Daoy (cell line): Measurements from ENCODE around the gene PCBP3. TPM values are rescaled to one million over a fixed set of nuclear protein-coding genes. Genes with fewer than 3 reads are reported as not detected.
"Not testable (repeated sequence)": the region's sequence is repeated elsewhere in the genome, so short reads cannot be mapped to it uniquely, and the experiment has no call there.

ENCODE experiments used
- DNase-seq: peaks from one replicate; pipeline ENCODE4 v3.0.0-alpha.2; 2015; ENCODE audit warnings: low read depth
- total RNA-seq: library from RNA; depleted of rRNA; stranded (reverse); fragments of >200 nt; shearing (Covaris generic); gene quantifications from 2 replicates; pipeline ENCODE4 v1.2.3, GENCODE V29; 2014

Gene PCBP3
- total RNA-seq, 1 experiment from 2014 or later, result 2.1 TPM

DNA sequence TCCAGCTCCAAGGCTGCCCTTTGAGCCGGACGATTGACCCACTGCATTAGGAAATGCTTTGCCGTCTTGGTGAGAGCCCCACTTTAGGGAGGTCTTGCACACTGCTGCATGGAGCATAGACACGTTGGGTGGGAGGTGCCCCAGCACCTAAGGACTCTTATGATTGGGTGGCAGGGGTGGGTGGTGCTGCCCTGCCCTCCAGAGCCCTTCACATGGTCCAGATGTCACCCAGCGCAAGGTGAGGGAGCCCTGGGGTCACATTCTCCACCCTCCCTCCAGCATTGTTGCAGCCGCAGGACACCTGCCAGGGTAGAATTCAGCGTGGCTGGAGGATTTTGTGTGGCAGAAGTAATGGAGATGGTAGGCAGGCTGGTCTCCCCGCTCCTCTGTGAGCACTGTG, 200.7 kb downstream of the PCBP3 start:
- peak; percentile 2 for DNase-seq

DNA sequence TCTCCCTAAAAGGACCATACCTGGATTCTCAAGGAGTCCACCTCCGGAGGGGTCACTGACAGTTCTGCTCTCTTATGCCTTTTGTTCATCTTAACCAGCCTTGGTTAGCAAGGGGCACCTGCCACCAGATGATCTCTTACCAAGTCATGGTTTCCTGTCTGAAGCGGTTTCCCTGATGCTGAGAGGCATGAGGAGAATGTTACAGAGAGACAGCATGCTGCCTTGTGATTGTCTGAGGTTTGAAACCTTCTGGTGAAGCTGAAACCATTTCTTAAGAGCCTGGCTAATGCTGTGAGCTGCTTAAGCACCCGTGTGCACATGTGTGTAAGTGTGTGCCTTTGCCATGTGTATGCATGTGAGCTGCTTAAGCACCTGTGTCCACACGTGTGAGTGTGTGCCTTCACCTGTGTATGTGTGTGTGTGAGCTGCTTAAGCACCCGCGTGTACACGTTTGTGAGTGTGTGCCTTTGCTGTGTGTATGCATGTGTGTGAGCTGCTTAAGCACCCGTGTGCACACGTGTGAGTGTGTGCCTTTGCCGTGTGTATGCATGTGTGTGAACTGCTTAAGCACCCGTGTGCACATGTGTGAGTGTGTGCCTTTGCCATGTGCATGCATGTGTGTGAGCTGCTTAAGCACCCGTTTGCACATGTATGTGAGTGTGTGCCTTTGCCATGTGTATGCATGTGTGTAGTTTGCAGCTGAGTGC, 201.7 kb downstream of the PCBP3 start:
- DNase-seq, result peak; percentile 2

DNA sequence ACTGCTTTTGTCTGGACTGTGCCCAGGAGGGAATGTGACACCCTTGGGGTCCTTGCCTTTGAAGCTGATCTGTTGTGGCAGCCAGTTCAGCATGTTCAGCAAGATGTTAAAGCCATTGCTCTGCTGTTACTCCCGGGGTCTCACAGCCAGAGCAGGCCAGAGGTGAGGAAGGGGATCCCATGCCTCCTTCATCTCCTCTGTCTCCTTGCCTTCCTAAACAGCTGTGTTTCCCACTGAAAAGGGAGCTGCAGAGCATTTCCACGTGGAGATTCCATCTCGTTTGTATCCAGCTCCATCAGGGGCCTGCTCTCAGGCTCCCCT, 202.2 kb downstream of the PCBP3 start:
- no peak for DNase-seq

DNA sequence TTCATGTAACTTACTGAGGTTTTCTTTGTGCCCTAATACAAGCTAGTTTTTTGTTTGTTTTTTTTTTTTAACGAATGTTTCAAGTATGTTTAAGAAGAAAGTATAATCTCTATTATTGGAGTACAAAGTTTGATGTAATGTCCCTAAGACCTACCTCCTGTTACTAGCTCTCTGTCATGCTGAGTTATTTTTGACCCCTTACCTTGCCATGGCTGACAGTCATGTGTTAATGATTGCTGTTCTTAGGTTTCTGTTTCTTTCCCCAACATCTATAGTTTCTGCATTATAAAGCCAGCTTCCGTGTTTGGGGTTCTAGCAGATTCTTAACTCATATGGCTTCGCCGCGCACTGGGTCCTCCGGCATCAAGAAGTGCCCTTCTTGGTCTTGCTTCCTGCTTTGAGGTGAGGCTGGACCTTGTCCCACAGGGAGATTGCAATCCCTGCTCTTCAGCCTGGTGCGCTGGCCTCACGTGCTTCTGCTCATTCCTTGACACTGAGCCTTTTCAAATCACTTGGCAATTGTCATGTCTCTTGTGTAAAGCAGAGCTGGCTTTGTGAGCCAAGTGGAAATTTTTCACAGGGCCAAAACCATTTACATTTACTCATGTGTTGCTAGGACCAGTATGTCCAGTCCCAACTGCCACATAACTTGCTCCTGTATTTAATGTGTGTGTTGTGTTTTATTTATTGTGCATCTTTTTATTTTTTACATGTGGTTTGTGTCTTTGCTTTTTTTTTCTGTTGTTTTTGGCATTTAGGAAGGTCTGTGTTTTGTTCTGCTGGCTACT, 203.0 kb downstream of the PCBP3 start:
- no peak for DNase-seq

DNA sequence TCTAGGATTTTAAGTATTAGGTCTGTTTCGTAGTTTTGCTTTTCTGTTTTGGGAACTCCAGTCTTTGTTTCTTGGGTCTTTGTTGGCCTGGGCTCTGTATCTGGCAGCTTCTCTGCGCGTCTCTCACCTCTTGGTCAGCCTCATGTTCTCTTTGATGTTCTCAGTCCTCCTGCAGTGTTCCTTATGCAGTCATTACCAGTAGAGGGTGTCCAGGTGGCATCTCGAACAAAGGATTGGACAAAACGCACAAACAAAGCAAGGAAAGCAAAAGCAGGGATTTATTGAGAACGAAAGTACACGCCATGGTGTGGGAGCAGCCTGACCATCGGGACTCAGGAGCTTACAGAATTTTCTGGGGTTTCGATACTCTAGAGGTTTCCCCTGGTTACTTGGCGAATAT, 204.3 kb downstream of the PCBP3 start:
- DNase-seq, result peak; percentile 5

DNA sequence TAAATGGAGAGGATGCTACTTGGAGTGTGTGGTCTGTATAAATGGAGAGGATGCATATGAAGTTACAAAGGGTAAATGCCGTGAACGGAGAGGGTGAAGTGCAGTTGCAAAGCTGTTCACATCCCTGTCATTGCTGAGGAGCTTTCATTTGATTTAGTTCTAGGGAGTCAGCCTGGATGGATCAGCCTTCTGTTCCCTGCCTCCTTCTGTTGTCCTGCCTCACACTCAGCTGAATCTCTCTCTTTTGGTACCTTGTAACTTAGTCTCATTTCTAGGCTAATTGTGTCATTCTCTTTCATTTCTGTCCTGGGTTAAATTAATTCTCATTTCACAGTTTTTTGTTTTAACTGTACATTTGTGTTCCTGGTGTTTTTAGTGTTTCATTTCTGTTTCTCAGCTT, 204.8 kb downstream of the PCBP3 start:
- DNase-seq, result peak; percentile 1

DNA sequence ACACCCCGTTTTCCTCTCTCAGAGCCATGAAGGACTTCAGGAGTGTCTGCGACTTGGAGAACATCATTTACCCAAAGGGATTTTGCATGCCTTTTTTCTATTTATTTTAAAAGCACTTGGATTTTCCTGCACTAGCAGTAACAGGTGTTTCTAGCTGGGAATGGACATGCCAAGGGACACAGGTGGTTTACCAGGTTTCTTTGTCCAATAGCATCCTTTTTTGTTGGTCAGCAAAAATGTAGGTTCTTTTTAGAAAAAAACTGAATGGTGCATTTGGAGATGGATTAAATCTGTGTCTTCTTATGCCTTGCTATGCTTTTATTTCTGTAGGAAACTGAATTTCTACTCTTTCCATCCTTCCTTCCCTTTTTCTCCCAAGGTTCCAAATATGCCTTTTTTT, 205.3 kb downstream of the PCBP3 start:
- no peak for DNase-seq

DNA sequence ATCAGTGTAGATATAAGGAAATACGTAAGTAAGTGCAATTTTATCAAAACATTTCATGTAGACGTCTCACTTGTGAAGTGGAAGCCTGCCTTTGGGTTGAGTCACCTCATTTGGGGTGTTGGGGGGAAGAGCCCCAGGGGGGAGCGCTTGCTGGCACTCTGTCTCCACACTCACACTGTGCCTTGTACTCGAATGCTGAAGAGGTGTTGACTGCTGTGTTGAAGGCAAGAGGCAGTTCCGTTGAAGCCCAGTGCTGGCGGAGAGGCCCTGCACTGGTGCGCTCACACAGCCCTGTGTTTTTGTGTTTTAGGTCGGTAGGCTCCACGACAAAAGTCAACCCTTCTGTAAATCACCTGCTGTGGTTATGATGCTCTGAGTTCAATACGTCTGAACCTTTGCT, 206.1 kb downstream of the PCBP3 start:
- DNase-seq, result no peak

DNA sequence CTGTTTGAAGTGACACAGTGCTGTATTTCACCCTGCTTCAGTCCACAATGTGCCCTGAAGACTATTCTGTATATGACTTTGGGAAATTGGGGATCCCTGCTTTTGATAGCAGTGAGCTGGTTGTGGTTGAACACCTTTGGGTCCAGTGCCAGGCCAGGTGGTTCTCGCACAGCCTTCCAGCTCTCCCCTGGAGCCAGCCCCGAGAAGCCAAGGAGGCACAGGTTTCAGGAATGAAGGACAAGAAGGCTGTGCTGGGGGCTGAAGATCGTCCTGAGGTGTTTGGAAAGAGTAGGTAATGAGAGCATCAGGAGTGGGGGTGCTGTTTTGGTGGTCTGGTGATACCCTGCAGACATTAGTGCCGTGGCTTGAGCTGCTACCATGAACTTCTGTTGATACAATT, 206.7 kb downstream of the PCBP3 start:
- no peak for DNase-seq

DNA sequence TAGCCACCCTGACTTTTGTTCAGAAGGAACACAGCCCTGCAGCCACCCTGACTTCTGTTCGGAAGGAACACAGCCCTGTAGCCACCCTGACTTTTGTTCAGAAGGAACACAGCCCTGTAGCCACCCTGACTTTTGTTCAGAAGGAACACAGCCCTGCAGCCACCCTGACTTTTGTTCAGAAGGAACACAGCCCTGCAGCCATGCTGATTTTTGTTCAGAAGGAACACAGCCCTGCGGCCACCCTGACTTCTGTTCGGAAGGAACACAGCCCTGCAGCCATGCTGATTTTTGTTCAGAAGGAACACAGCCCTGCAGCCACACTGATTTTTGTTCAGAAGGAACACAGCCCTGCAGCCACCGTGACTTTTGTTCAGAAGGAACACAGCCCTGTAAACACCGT, 208.9 kb downstream of the PCBP3 start:
- not testable (repeated sequence) for DNase-seq

DNA sequence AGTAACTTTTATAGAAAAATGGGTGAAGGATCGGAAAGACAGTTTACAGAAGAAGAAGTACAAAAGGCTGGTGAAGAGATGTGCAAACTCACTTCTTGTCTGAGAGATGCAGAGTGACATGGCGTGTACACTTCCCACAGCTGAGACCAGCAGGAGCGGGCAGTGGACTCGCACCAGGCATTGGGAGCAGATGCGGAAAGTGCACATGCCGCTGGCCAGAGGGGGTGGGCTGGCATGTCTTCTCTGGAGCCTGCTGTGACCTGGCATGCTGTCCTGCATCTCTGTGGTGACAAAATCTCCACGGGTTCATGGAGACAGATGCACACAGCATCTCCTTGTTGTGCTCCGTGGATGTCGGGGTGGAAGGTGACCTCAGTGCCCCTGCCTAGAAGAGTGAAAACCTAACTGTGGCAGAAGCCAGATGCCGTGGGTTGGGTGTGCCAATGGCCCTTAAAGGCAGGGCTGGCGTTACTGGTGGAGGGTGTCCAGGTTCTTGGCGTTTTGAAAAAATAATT, 209.4 kb downstream of the PCBP3 start:
- no peak for DNase-seq

DNA sequence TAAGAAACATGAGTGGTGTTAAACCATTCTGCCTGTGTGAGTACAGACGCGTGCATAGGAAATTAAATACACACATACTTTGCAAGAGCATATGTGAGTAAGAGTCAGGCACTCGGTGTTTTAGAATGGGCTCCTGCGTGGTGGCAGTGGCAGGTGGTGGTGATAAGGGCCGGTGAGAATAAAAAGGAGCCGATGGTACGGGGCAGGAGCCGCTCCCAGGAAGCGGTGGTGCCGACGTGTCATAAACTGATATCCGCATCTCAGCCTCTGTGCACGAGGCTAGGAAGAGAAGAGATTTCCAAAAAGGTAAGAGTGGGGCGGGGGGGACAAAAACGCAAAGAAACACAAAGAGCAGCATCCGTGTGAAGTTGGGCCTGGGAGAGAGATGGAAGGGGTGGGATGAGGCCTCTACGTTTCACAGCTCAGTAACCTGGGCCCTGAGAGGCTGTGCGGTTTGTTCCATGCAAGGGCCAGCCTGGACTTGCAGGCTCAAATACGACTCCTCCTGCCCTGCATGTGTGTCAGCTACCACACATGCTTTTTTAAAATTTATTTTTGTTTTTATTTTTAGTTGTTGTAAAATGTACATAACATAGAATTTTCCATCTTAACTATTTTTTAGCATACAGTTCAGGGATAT, 210.3 kb downstream of the PCBP3 start:
- DNase-seq, result no peak

DNA sequence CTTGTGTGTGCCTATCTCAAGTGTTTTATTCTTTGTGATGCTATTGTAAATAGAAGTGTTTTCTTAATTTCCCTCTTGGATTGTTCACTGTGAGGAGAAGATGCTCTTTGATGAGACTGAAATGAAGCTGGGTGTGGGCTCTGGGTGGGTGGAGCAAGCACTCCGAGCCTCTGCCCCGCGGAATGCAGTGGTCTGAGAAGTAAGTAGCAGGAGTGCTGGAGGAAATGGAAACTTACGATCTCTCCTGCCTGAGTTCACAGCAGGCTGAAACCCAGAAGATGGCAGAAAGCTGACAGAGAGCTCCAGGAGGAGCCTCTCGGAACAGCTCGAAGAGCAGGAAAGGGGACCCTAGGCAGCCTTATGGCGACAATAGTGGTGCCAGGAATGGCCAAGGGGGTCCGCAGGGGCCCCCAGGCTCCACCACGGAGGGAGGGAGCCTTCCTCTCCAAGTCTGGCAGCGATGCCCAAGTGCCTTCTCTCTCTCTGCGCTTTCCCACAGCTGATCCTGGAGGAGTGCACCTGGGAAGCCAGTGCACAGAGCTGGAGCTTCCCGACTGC, 211.2 kb downstream of the PCBP3 start:
- DNase-seq, result peak; percentile 16

DNA sequence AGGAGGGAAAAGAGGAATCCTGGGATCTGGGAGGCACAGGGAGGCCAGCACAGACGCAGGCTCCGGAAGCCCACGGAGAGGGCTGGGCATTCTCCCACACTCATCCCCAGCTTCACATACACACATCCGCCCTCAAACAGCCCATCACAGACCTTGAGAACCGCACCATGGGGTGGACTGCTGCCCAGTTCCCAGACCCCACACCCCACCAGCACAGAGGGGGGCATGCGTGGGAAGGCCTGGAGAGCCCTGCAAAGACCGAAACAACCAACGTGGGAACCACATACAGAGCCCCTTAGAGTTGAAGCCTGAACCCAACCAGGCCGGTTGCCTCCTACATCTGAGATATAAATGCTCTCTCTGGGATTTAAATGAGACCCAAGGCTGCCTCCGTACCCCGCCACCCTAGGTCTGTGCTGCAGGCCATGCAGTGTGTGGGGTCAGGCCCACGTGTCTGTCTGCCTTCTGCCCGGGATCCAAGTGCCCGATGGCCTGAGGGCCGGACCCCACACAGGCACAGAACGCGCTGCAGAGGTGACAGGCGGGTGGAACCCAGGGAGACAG, 211.8 kb downstream of the PCBP3 start:
- peak; percentile 2 for DNase-seq

DNA sequence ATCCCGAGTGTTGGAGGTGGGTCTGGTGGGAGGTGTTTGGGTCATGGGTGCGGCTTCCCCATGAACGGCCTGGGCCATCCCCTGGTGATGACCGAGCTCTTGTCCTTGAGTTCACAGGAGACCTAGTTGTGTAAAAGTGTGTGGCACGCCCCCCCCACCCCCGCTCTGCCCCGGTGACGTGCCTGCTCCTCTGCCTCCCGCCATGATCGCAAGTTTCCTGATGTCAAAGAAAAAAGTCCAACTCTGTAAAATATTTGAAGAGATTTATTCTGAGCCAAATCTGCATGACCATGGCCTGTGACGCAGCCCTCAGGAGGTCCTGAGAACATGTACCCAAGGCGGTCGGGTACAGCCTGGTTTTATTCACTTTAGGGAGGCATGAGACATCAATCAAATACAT, 212.9 kb downstream of the PCBP3 start:
- no peak for DNase-seq

DNA sequence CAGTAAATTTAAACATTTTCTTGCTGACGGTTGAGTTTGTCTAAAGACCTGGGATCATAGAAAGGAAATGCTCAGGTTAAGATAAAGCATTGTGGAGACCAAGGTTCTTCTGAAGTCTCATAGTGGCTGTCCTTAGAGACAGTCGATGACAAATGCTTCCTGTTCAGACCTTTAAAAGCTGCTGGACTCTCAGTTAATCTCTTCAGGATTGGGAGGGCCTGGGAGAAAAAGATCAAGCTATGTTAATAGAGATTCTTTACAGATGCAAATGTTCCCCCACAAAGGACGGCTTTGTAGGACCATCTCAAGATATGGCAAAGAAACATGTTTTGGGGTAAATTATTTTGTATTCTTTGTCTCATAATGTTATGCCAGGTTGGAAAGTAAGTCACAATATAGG, 213.4 kb downstream of the PCBP3 start:
- no peak for DNase-seq

DNA sequence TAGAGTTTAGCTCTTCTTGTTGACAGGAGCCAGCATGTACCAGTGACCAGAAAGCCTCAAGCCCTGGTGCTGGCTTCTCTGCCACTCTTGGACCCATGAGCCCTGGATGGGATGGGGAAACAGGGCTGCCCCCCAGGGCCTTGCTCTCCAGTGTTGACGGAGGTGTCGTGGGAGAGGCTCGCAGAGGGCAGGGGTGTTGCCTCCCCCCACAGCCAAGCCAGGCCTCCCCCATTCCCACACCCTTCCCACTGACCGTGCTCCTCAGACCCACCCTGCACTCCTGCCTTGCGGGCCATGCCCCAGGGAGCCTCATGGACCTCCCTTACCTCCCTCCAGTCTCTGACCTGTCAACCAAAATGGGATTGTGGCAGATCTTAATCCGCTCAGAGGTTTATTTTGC, 214.2 kb downstream of the PCBP3 start:
- DNase-seq, result peak; percentile 1

DNA sequence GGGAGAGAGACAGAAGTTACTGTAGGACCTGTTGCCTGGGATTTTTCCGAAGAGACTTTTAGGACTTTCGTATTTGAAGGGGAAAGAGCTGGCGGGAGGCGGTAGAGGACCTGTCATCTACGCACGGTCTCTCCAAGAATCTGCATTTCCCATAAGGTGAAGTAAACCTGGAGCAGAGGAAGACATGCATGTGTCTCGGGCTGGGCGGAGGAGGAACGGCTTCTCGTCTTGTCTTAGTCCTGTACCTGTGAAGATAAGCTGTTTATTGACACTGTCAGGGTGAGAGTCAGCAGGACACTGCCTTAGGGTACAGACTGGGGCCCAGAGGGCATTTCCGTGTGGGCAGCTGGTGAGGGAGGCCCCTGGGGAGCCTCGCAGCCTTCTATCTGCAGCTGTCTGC, 214.7 kb downstream of the PCBP3 start:
- no peak for DNase-seq

DNA sequence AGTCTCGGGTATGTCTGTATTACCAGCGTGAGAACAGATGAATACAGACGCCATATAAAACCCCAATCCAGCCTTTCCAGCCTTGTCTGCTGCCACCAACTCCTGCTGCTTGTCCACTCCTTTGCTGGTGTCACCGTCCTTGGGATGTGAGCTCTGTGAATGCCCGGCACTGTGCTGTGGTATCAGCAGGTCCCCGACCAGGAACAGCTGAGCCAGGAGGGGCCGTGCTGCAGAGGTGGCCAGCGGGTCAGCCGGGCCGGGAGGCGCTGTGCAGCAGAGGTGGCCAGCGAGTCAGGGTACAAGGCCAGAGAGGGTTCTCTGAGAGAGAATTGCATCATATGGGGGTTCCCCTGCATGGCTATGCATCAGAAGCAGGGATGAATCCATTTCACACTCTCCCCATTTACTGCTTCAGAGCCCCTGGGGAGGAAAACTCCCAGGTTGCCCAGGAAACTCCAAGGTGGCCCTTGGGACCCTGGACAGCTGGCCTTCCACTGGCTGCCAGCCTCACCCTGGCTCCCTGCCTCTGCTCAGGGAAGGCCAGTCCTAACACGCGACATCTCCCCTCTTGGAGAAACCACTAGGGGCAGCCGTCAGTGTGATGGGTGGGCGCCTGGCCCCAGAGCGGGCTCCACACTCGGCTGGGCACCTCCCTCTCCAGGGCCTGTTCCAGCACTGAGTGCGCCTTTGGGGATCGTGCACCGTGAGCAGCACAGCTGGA, 215.7 kb downstream of the PCBP3 start:
- no peak for DNase-seq

DNA sequence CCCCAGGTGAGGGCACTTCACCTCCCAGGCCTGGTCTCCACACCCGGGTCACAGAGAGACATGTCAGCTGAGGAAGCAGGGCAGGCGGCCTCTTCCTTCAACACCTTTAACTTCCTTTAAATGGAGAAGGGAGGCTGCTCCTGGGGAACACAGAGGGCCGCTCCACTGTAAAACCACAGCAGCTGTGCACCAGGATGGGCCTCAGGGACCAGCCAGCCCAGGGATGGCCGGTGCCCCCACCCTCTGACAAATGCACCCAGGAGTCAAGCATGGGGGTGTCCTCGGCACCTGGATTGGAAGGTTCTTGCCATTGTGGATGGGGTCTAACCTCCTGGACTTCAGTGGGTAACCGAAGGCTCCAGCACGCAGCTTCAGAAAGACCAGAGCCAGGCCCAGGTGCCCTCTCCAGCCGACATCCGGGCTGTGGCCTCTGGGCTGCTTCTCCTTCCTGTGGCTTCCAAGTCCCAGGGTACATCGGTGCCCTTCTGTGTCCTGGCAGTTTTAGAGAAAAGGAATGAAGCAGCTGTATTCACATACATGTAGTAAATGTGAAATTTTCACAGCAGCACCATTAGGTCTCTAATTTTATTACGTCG, 216.3 kb downstream of the PCBP3 start:
- no peak for DNase-seq

DNA sequence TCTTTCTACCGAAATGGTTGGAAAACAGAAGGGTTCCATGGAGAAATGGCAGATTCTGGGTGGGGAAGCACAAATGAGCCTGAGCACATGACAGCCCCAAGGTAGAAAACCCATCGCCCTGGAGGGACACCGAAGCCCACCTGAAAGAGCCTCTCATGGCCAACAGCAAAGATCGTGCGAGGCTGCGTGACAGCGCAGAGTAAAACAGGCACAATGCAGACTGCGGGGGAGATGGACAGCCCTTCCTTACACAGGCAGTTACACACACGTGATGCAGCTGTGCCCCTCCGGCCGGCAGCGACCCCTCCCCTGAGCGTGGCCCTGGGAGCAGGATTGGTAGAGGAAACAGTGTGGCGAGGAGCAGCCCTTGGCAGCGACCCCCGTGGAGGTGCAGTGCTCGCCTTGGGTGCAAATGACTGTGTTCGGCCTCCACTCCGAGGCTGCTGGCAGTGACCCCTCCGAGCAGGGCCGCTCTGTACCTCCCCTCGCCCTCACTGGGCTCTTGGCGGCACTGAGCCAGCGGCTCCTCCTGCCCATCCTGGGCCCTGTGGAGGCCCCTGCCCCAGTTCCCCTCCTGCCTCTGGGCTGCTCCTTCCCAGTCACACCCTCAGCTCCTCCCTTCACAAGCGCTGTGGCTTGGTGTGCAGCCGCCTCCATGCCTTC, 217.1 kb downstream of the PCBP3 start:
- DNase-seq, result no peak
